ENCODE data around the gene HOXD4.

The HOXD4 gene

DNA sequence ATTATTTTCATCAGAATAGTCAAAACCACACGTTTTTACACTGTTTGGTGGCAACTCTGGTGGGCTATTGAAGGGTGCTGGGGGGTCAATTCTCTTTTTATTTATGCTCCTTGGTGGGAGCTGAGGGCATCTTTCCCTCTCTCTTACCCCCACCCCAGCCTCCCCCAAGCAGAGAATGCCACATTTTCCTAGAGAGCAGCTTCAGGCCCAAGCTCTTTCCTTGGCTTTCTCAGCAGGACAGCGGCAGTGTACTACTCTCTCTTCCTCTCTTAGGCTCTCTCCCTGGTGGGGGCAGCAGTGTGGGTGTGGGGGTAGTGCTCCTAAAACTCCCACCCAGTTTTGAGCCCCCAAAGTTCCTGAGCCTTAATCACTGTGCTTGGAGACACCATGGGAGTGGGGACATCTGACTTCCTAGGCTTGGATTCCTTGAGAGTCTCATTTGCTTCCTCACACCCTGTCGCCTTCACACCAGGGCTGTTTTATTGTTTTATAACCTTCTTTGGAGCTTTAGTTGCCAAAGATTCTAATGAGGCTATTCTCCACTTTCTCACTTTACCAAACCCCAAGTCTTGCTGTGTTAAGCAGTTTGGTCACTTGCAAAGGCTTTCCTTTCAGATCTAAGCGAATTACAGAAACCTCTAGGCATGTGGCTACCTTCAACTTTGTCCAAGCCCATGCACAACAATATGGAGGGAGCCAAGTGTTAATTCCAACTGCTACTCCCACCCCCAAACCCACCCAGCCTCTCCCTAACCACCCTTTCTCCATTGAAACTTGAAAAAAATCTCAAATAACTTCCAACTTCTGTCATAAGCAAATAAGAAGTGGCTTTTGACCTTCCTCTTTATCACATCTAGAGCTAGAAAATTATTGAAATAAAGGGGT lies 6.0 kb upstream of the HOXD4 start:
- no peak for DNase-seq

DNA sequence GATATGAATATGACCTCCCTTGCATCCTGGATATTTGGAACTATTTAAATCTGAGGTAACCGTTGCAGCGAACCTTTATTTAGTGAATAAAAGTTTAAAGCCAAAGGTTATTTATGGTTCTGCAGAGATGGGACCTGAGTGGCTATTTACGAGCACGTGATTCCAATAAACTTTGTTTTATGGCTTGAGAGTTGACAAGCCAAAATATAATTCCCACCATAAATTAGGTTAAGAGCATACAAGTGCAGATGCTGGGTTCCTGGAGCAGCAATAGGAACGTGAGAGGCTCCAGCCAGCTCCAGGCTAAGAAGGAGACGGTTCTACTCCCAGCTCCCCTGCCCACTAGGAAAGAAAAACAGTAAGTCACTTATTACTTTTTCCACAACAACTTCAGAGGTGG lies 5.2 kb upstream of the HOXD4 start:
- DNase-seq, result no peak

DNA sequence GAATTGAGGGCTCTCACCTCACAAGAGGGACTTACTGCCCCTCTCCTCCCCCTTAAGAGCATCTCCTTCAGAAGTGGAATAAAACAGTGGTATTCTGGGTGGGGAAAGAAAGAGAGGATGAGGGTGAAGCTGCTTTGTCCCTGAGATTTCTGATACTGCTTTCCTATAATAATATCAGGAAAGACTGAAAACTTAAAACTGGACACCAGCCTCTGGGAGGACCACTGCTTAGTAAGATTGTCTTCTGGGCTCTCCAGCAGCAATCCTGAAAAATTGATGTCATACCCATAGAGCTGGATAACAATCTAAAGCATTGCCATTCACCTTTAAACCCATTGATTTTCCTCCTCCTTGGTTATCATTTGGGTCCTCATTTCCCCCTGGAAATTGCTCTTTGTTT lies 4.7 kb upstream of the HOXD4 start:
- no peak for DNase-seq

DNA sequence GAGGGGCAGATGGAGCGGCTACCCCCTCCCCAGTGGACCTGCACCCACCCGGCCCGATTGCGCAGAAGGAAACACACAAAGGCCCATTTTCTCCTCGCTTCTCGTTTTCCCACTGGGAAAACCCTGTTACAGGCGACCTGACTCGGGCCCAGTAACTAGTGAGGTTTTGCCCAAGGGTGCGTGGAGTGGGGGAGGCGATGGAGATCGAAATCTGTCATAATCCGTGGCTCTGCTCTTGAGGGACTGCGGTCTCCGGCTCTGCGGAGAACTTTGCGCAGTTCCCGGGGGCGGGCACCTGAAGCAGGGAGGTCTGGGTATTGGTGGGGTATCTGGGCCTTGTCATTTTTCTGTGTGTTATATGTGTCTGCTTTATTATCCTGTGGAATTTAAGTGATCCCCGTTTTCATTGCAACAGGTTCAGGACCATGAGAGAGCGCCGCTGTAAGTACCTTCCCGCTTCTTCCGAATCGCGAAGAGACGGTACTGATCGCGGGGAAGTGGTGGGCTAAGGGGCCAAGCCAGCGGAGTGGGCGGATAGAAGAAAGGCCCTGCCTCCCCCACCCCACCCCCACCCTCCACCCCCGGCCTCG lies 4.0 kb upstream of the HOXD4 start:
- no peak for DNase-seq

DNA sequence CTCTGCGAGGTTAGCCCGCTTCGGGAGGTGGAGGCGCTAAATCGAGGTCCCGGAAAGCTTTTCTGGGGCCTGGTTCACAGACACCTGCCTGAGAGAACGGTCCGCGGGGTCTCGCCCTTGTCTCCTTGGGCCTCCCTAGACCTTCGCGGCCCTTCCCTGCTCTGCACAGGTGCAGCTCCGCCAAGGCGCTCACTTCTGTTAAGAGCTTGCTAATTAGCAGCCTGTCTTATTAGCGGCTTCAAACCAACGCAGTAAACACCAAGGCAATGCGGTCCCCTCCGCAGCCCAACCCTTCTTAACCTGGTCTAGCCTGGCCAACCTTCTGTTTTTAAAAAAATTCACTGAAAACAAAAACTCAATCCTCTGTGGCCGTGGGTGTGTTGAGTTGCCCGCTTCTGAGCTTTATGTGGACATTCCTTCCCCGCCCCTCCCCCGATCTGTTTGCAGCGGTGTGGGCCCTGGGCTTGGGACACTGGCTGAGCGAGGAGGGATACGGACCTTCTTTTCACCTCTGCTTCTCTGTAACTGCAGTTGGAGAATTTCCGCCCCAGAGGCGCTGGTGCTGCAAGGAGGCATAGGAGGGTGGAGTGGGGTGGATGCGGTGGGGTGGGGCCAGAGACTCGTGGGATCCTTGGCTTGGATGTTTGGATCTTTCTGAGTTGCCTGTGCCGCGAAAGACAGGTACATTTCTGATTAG lies 3.4 kb upstream of the HOXD4 start:
- DNase-seq, result no peak

DNA sequence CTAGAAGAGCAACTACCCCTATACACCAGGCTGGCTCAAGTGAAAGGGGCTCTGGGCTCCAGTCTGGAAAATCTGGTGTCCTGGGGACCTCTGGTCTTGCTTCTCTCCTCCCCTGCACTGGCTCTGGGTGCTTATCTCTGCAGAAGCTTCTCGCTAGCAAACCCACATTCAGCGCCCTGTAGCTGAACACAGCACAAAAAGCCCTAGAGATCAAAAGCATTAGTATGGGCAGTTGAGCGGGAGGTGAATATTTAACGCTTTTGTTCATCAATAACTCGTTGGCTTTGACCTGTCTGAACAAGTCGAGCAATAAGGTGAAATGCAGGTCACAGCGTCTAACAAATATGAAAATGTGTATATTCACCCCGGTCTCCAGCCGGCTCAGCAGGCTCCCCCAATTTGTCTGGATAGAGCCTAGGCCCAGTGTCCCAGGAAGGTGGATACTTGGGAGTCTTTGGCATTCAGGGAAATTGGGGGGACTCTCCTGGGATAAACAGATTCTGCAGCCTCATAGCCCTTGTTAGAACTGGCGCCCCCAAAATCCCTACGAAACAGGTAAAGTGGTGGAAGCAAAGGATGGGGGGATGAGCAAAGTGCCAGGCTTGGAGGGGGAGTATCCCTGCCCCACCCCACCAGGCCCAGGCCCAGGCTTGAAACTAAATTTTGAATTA lies 2.5 kb upstream of the HOXD4 start:
- DNase-seq, result no peak

DNA sequence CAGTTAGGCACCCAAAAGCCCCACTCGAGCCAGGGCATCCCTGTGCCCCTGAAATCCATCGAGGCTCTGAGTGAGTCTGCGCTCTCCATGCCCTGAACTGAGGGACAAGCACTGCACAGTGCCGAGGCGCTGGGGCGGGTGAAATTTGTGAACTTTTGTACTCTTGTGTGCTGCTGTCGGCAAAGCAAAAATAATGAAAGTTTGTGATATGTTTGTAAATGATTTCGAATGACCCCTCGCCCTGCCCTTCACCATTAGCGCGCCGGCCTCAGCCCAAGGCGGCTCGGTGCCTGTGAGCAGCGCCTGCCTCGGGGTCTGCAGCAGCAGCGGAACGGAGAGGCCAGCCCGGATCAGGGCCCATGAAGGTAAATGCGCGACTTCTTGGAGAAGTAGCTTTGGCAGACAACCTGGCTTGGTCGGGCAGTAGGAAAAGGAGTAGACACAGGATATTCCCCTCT lies 1.8 kb upstream of the HOXD4 start:
- DNase-seq, result no peak

DNA sequence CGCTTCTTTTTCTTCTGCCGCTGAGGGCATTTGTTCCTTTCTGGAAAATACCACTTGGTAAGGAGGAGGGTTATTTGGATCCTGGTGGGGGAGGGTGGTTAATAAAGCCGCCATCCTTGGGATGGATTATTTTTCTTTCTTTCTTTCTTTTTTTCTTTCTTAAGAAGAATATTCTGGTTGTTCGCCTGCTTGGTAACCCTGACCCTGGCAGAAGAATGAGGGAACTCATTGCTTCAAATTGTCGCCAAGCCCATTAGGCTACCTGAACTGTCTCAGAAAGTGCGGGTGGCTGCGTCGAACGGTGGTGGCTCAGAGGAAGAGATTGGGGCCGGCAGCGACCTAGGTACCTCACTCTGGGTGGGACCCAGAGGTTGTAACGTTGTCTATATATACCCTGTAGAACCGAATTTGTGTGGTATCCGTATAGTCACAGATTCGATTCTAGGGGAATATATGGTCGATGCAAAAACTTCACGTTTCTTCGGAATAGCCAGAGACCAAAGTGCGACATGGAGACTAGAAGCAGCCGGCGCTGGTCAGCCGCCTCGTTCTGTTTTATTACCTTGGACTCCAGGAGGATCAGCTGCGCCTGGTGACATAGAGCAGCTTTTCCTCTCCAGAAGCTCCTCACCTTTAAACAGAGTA lies 1.3 kb upstream of the HOXD4 start:
- no peak for DNase-seq

DNA sequence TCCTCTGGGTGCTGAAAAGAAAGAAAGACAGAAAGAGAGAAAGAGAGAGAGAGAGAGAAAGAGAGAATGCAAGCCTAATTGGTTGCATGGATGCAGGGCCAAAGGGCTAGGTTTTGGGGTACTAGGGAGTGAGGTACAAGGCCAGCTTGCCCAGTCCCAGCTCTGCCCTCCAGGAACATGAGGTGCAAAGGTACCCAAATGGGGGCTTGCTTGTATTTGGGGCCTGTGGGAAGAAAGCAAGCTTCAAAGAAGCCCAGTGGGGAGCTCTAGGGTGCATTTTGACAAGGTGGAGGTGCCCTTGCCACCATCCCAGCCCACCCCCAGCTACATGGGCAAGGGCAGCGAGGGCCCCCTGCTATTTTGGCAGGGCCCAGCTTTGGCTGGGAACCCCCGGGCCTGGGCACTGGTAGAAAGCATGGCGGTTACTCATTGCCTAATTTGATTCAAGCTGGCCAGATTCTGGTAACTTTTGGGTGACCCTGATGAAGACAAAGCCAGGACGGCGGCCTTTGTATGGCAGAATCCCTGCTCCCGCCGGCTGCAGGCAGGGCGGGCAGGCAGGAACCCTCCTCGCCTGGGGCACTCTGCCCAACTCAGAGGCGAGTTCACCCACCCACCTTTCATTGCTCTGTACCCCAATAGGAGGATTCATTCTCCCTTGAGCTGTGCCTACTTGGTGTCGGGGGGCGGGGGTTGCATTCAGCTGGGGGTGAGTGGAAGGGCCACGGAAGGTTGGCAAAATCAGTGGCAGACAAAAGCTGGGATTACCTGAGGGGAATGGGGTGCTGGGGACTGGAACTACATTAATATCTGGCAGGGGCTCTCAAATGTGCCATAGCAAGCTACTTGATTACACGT lies 537 bp upstream of the HOXD4 start:
- no peak for DNase-seq

DNA sequence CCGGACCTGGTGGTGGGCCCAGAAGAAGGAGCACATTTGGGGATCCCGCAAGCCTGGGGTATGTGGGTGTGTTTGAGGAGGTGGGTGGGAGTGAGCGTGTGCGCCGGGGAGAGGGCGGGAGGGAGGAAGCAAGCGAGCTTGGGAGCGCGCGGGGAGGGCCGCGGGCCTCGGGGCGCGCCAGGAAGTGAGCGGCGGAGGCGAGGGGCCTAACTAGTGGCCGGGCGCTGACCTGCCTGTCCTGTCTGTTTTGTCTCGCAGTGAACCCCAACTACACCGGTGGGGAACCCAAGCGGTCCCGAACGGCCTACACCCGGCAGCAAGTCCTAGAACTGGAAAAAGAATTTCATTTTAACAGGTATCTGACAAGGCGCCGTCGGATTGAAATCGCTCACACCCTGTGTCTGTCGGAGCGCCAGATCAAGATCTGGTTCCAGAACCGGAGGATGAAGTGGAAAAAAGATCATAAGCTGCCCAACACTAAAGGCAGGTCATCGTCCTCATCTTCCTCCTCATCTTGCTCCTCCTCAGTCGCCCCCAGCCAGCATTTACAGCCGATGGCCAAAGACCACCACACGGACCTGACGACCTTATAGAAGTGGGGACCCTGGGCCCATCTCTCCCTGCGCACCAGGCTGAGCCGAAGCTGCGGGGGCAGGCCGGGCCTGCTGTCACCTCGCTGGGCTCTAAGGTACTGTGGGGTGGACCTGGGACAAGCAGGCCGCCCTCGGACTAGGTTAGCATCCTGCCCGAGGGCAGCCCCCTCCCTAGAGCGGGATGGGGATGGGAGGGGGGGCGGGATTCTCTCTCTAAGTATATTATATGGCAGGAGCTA lies 1.2 kb downstream of the HOXD4 start:
- no peak for DNase-seq

DNA sequence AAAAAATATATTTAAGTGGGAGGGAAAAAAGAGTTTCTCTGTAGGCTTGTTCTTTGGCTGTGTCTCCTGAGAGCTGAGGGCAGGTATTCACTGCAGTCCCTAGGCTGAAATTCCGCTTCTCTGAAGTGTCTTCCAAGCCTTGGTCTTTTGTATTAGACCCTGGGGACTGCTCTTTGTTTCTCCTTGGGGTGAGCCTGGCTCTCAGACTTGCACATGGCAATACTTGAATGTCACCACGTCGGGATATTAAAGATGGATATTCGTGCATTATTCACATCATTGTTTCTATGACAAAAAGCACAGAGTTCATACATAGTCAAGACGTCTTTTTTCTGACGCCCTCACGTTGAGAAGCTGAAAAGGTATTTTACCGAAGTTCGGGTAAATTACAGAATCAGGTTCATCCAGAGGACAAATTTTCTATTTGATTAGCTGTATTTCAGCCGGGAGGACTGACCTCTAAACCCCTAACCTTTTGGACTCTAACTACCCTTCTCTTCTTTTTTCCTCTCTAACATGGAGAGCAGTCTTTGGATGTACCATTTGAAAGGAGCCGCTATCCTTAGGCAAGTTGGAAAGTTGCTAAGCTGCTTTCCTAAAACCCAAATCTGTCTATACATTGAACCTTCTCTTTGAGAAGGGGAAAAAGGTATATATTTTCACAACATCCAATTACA lies 3.4 kb downstream of the HOXD4 start:
- no peak for DNase-seq

DNA sequence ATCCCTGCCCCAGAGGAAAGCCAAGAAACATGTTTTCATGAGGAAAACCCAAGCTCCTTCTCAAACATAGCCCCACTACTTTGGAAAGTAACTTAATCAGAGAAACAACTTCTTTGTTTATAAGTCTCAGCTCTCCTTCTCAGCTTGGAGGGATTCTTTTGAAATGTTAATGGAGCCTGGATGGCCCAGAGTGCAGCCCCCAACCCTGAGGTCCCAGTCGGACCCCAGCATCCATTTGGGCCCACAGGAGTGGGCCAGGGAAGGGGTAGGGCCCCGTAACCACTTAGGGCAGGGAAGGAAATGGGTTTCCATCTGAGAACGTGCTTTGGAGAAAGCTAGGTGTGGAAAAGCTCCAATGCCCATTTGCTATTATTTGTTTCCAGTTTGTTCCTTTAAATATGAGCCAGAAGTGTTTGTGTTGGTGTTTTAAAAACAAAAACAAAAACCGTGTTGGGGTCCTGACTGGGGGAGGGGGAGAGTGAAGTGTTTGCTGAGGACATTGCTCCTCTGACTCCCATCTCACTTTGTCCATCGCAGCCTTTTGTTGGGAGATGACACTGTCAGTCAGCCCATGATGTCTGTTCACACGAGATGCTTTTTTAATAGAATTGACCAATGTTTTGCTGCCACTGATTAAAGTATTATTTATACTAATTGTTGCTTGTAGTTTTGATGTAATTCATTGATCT lies 4.2 kb downstream of the HOXD4 start:
- DNase-seq, result no peak

DNA sequence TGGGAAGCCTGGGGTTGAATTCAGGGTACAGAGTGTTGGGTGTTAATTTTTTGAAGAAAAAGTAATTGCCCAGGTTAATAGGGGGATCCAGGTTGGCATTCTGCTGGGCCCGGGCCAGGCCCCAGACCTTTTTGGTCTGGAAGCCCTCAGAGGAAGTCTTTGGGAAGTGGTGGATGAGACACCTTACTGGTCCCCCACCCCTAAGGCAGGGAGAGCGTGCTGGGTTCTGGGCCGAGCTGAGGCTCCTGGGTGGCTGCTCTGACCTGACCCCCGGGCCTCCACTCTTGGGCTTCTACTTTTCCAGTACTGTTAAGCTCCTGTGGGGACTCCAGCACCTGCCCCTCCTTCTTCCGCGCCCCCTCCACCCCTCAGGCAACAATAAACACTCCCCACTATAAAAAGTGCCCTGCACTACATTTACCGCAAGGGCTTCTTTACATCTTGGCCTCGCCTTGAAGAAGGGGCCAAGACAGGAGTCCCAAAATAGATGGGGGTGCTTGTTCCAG lies 5.0 kb downstream of the HOXD4 start:
- DNase-seq, result no peak

DNA sequence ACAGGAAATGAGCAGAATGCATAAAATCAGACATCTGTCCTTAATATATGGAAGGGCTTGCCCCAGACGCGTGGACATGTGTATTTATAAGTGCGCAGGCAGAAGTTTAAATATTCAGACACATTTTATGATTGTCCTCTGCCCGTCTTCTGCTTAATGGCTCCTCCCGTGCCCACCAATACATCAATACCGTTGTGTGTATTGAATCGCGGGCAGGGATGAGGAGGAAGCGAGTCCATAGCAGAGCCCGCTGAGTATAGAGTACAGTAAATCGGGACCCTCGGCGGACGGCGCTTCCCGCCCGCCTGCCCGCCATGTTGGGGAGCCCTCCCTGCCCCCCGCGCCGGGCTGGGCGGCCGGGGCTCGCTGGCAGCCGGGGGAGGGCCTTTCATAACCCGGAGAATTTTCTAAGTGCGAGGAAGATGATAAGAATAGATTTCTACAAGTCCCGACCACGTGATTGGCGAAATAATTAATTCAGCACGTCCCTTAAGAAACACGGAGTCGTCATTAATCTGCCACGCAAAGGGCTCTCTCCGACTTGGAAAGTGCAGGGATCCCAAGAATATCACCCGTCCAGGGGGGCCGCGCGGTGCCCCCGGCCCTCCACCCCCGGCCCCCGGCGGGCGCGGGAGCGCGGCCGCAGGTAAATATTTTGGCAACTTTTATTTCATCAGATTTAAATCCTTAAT lies 5.6 kb downstream of the HOXD4 start, which contains the start of gene HOXD3:
HOXD3 (plus strand) TSS at position 501 of the 692 bp plus-strand sequence. CDS start 11,808 bp downstream, outside the sequence.
- no peak for DNase-seq

DNA sequence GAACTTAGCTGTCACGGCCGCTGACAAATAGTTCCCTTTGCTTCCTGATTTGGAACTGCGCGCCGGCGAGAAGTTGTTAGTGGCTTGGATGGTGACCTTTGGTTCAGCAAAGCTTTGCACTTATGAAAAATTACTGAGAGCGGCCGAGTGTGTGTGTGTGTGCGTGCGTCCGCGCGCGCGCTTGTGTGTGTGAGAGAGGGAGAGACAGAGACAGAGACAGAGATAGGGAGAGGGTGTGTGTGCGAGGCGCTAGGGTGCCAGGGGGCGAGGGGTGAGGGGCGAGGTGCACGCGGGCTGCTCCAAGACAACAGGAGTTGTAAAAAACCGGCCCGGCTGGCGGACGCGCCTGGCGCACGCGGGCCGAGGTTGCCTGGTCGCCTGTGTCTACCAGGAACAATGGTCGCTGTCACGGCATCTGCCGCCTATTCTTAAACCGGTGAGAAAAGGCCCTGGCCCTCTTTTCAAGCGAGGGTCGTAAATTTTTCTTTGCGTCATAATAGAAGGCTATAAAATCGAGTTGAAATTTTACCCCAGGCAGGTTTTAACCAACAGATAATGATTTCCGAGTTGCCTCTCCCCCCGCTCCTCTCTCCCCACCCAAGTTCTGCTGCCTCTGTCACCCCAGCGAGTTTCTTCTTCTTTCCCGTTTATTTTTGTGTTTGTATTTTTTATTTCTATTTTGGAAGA lies 6.3 kb downstream of the HOXD4 start:
- no peak for DNase-seq

DNA sequence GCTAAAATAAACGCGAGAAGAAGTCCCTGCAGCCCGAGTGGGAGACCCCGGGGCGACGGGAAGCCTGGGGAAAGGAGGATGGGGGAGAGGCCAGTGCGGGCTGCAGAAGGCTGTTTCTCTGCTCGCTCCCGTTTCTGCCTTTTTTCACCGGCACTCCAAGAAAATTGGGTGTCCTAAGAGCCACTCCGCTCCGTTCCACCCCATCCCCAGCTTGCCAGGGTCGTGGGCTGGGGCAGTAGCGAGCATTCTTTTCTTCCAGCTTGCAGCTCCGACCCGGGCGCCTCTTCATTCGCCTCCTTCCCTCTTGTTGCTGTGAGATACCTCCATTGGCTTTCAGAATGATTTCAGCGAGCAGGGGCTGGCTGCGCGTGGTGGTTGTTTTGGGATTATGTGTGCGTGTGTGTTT lies 6.8 kb downstream of the HOXD4 start:
- no peak for DNase-seq

DNA sequence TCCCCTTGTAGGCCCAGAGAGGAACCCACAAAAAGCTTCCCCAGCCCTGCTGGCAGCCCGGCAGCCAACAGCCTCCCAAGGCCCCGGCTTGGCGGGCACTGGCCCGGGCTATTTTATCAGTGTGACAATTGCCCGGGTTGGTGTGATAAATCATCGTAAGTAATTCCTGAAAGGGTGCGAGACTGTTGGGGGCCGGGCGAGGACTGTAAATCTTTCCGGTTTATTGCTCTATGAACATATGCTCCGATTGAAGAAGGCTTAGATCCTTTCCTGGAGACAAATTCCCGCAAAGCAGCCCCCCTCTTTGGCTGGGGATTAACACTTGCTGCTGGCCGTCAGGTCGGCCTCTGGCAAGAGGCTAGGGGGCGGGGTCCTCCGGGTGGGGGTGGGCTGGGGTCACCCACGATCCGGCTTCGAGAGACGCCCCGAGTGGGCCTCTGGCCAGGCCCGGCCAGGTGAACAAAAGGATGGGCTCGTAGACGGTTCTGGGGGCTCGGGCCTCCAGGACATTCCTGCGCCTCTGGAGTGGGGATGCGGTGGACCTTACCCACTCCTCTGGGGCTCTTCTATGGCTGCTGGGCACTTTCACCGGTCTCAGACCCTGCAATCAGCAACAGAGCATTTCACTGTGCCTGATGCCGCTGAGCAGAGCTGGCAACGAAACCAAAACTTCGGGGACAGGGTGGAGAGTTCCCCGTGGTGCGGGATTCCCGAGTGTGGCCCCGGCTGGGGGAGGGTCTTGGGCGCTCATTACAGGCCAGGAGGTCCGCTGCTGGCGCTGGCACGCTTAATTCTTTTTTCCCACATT lies 7.7 kb downstream of the HOXD4 start:
- DNase-seq, result no peak
